ENCODE results near the gene CBY1.

The CBY1 gene

DNA sequence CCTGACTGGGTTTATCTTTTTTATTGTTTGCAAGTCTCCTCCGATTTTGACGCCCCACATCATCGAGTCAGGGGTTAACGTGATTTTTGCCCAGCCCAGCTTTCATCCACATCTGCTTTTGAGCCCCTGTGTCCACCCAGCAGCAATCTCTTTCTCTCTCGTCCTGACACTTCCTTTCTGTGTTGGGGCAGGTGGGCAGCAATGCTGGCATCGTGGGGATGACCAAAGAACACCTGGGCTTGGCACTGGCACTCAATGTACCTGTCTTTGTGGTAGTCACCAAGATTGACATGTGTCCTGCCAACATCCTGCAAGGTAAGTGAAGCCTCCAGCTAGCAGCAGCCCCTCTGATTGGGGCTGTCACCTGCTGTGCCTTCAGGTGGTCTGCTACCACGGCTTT, 65.1 kb downstream of the CBY1 start:
- no peak for DNase-seq (ENCODE audit: low read depth in 3 of 3, low spot score in 1 of 3)

Data from stimulated activated CD4-positive, alpha-beta T cell treated with anti-CD3 and anti-CD28 coated beads, TNF-alpha, amount 100 ng/mL, for 1 hour (primary cell).